Central memory CD4-positive, alpha-beta T cell (primary cell): Measurements from ENCODE around the gene FBXL20.
"Not testable (repeated sequence)": the region's sequence is repeated elsewhere in the genome, so short reads cannot be mapped to it uniquely, and the experiment has no call there.

Source experiments
- DNase-seq: peaks from one replicate; pipeline ENCODE4 v3.0.0; 2022

The FBXL20 gene

GRCh38 chr17:39327109-39327508 is 74.3 kb downstream of the FBXL20 start:
- DNase-seq, result no peak

GRCh38 chr17:39325528-39326240 is 75.7 kb downstream of the FBXL20 start:
- no peak for DNase-seq

GRCh38 chr17:39318636-39319035 is 82.8 kb downstream of the FBXL20 start:
- no peak for DNase-seq

- no peak for DNase-seq
These were observed 94.8 kb downstream of the FBXL20 start for GRCh38 chr17:39306509-39307212.

- DNase-seq, result no peak
These were observed 95.4 kb downstream of the FBXL20 start for GRCh38 chr17:39305978-39306377.

- no peak for DNase-seq
These were observed 97.2 kb downstream of the FBXL20 start for GRCh38 chr17:39304188-39304587.

- no peak for DNase-seq
These were observed 107.4 kb downstream of the FBXL20 start for GRCh38 chr17:39294060-39294459.

- DNase-seq, result not testable (repeated sequence)
These were observed 108.9 kb downstream of the FBXL20 start for GRCh38 chr17:39292546-39292945.

- DNase-seq, result not testable (repeated sequence)
These were observed 114.9 kb downstream of the FBXL20 start for GRCh38 chr17:39286513-39286912.

- DNase-seq, result no peak
These were observed 116.7 kb downstream of the FBXL20 start for GRCh38 chr17:39284685-39285084.

GRCh38 chr17:39283896-39284295 is 117.5 kb downstream of the FBXL20 start:
- DNase-seq, result no peak

- no peak for DNase-seq
These were observed 118.3 kb downstream of the FBXL20 start for GRCh38 chr17:39283098-39283497.

GRCh38 chr17:39281806-39282205 is 119.6 kb downstream of the FBXL20 start:
- no peak for DNase-seq

- DNase-seq, result not testable (repeated sequence)
These were observed 123.2 kb downstream of the FBXL20 start for GRCh38 chr17:39278246-39278645.

GRCh38 chr17:39277110-39277509 is 124.3 kb downstream of the FBXL20 start:
- DNase-seq, result no peak

- DNase-seq, result no peak
These were observed 125.3 kb downstream of the FBXL20 start for GRCh38 chr17:39276113-39276512.

- DNase-seq, result no peak
These were observed 129.9 kb downstream of the FBXL20 start for GRCh38 chr17:39271546-39271945.

- no peak for DNase-seq
These were observed 130.5 kb downstream of the FBXL20 start for GRCh38 chr17:39270923-39271322.

GRCh38 chr17:39264119-39264518 is 137.3 kb downstream of the FBXL20 start:
- no peak for DNase-seq

GRCh38 chr17:39261286-39261685 is 140.1 kb downstream of the FBXL20 start:
- DNase-seq, result no peak

- no peak for DNase-seq
These were observed 148.5 kb downstream of the FBXL20 start for GRCh38 chr17:39252788-39253460.

GRCh38 chr17:39251997-39252396 is 149.4 kb downstream of the FBXL20 start:
- DNase-seq, result no peak

- DNase-seq, result not testable (repeated sequence)
These were observed 151.3 kb downstream of the FBXL20 start for GRCh38 chr17:39250076-39250475.

- DNase-seq, result no peak
These were observed 155.2 kb downstream of the FBXL20 start for GRCh38 chr17:39246274-39246673.
